Spleen (tissue), 7 donors: ENCODE measurements around the gene ECHDC3.

Experiments used
- POLR2A ChIP-seq, 3 donors: fragments of 450-650 bp; IDR thresholded peaks; one replicate each; pipeline ENCODE4 v1.5.1; 2017; ENCODE audit warnings: antibody characterized with exemption in 3 of 3, mild to moderate bottlenecking in 1 of 3
- POLR2AphosphoS5 ChIP-seq, 3 donors: sonication (generic); formaldehyde crosslinking; IDR thresholded peaks; one replicate each; pipeline ENCODE4 v1.5.1; 2017; ENCODE audit warnings: antibody characterized with exemption in 3 of 3
- TF ChIP-seq, protein P1 (sequence below), 11 experiments: fragments of 200-600 bp in 7 of 11; fragments of 450-650 bp in 4 of 11; sonication (generic) in 4 of 11; IDR thresholded peaks in 8 of 11; conservative IDR thresholded peaks in 3 of 11; 1 replicate in 7 of 11; 2 replicates in 4 of 11; pipeline versions ENCODE4 v1.4.0 to v1.8.0; 2016 to 2021; ENCODE audit warnings: antibody characterized with exemption in 11 of 11, inconsistent platforms in 4 of 11, mild to moderate bottlenecking in 1 of 11
- donor health status: DM: no; HTN: no; CAD: no; lungs with moderate emphysema.
- donor health status: DM: no; HTN: no; CAD: no.
- donor health status: DM: no; HTN: no; CAD: no.

- no peak for TF ChIP-seq POLR2A (IDR thresholded peaks at IDR 0.05)
- TF ChIP-seq POLR2AphosphoS5 (IDR thresholded peaks at IDR 0.05): no peak
- TF ChIP-seq, protein P1, sequence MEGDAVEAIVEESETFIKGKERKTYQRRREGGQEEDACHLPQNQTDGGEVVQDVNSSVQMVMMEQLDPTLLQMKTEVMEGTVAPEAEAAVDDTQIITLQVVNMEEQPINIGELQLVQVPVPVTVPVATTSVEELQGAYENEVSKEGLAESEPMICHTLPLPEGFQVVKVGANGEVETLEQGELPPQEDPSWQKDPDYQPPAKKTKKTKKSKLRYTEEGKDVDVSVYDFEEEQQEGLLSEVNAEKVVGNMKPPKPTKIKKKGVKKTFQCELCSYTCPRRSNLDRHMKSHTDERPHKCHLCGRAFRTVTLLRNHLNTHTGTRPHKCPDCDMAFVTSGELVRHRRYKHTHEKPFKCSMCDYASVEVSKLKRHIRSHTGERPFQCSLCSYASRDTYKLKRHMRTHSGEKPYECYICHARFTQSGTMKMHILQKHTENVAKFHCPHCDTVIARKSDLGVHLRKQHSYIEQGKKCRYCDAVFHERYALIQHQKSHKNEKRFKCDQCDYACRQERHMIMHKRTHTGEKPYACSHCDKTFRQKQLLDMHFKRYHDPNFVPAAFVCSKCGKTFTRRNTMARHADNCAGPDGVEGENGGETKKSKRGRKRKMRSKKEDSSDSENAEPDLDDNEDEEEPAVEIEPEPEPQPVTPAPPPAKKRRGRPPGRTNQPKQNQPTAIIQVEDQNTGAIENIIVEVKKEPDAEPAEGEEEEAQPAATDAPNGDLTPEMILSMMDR (IDR thresholded peaks at IDR 0.05 in 8 of 11, conservative IDR thresholded peaks at IDR 0.05 in 3 of 11): no peak
These were observed 38.9 kb downstream of the ECHDC3 start for GRCh38 chr10:11781114-11781513.
